Sigmoid colon (tissue), 4 donors: Measurements from ENCODE around the gene TRPM3.

Experiments
- CTCF ChIP-seq, 4 experiments: fragments of 450-650 bp in 3 of 4; fragments of 200-600 bp in 1 of 4; IDR thresholded peaks; one replicate each; pipeline ENCODE4 v1.5.1; 2016 to 2019; ENCODE audit warnings: antibody characterized with exemption in 4 of 4, mild to moderate bottlenecking in 3 of 4, moderate library complexity in 2 of 4
- EP300 ChIP-seq, 4 donors: sonication (generic); formaldehyde crosslinking; IDR thresholded peaks; one replicate each; pipeline ENCODE4 v1.6.1; 2017; ENCODE audit warnings: antibody characterized with exemption in 4 of 4
- POLR2A ChIP-seq, 2 donors: fragments of 450-650 bp; IDR thresholded peaks; one replicate each; pipeline ENCODE4 v1.6.1; 2016; ENCODE audit warnings: antibody characterized with exemption in 2 of 2, mild to moderate bottlenecking in 2 of 2, moderate library complexity in 2 of 2

- TF ChIP-seq CTCF (IDR thresholded peaks at IDR 0.05) (no peak), EP300 (IDR thresholded peaks at IDR 0.05) (no peak), POLR2A (IDR thresholded peaks at IDR 0.05) (no peak)
Observed at GRCh38 chr9:70534061-70534460, 587.4 kb downstream of the TRPM3 start.
